Measurements from ENCODE around the gene VCPKMT. TPM values are rescaled to one million over a fixed set of nuclear protein-coding genes. Genes with fewer than 3 reads are reported as not detected.
A peak's percentile ranks its signal among the peaks of the same experiment; 100 is the strongest.

VCPKMT gene
- total RNA-seq, 2 experiments from 2014 or later: 30.4 to 32.4 TPM

- peak overlapping the region; percentile 16 for H3K27ac Mint-ChIP-seq
- no peaks in the 10 kb centered on the region for H3K9me3 ChIP-seq (ENCODE audit: control insufficient read depth in 1 of 2, insufficient read depth in 1 of 2, low read length in 2 of 2)
- H3K4me3 ChIP-seq (ENCODE audit: low read length): no peak overlapping the region
- H3K27ac ChIP-seq (ENCODE audit: low read depth in 1 of 2, low read length in 2 of 2): no peak overlapping the region
- no peaks in the 10 kb centered on the region for H3K27me3 Mint-ChIP-seq
- ChIA-PET POLR2A (interaction anchor here (0.7 to 1.5 kb wide), 8 partner anchors 11 to 326 kb away, joined by 3 to 6 read pairs (median 4); partner anchors contain the start of genes ARF6, KLHDC2 and NEMF), CTCF (interaction anchor here (1.0 kb wide), 1 partner anchor 228 kb away, joined by 3 read pairs; no protein-coding TSS in a partner anchor)
- intact Hi-C loops (cut with DNase I, micrococcal nuclease): no loop called here
- ATAC-seq (ENCODE audit: poor library complexity) (no peak), DNase-seq (no peak)
- no peak overlapping the region for H3K4me3 Mint-ChIP-seq
- H3K36me3 Mint-ChIP-seq (ENCODE audit: low read depth): no peaks in the 10 kb centered on the region
- no peaks in the 10 kb centered on the region for H3K36me3 ChIP-seq (ENCODE audit: insufficient read depth, low read length)
- no peaks in the 10 kb centered on the region for H3K9me3 Mint-ChIP-seq
- H3K4me1 ChIP-seq (ENCODE audit: insufficient read depth, low read length): peaks cover 49% of the 10 kb centered on the region
- H3K4me1 Mint-ChIP-seq (ENCODE audit: low read depth): peaks cover 69% of the 10 kb centered on the region
- no peaks in the 10 kb centered on the region for H3K27me3 ChIP-seq (ENCODE audit: control insufficient read depth in 1 of 2, insufficient read depth in 2 of 2, low read length in 2 of 2)
- TF ChIP-seq CTCF (IDR thresholded peaks at IDR 0.05): no peak
These were observed 22.9 kb downstream of the VCPKMT start for GRCh38 chr14:50093496-50093895.

DNA sequence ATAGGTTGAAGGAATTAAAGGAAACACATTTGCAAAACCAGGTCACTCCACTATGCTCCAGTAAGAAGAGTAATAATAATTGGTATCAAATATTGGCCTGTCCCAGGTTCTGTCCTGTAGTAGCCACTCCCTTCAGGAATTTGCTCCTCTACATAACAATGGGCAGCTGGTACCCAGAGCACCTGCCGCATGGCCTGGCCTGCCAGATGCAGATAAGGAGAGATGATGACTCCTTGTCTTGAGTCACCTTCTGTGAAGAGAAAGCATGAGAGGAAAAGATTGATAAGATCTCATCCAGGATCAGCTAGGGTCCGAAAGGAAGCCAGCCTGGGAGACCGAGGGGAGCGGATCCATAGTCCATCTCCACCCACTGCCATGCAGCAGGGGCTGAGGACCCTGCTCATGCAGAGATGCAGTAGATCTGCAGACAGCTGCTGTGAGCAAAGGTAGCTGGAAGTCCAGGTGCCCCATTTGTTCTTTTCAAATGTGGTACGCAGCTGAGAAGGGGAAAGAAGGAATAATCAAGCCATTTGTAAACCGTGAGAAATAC is 24.3 kb downstream of the VCPKMT start:
- ChIA-PET POLR2A (interaction anchor here (1.0 to 1.3 kb wide), 5 partner anchors 85 to 231 kb away, joined by 3 read pairs; no protein-coding TSS in a partner anchor), CTCF (no interaction called here)
- Mint-ChIP-seq H3K27ac (peak overlapping the region; percentile 57), H3K4me3 (no peak overlapping the region), H3K4me1 (ENCODE audit: low read depth) (peaks cover 76% of the 10 kb centered on the region), H3K36me3 (ENCODE audit: low read depth) (no peaks in the 10 kb centered on the region), H3K9me3 (no peaks in the 10 kb centered on the region), H3K27me3 (no peaks in the 10 kb centered on the region)
- Histone ChIP-seq H3K27ac (ENCODE audit: low read depth in 1 of 2, low read length in 2 of 2) (no peak overlapping the region), H3K4me3 (ENCODE audit: low read length) (no peak overlapping the region), H3K27me3 (ENCODE audit: control insufficient read depth in 1 of 2, insufficient read depth in 2 of 2, low read length in 2 of 2) (no peaks in the 10 kb centered on the region), H3K9me3 (ENCODE audit: control insufficient read depth in 1 of 2, insufficient read depth in 1 of 2, low read length in 2 of 2) (no peaks in the 10 kb centered on the region), H3K36me3 (ENCODE audit: insufficient read depth, low read length) (no peaks in the 10 kb centered on the region), H3K4me1 (ENCODE audit: insufficient read depth, low read length) (peaks cover 57% of the 10 kb centered on the region)
- DNase-seq: no peak
- intact Hi-C loops (cut with DNase I, micrococcal nuclease): no loop called here
- TF ChIP-seq CTCF (IDR thresholded peaks at IDR 0.05): no peak
- no peak for ATAC-seq (ENCODE audit: poor library complexity)

- CTCF ChIA-PET: interaction anchor here (0.6 to 0.7 kb wide), 2 partner anchors 10 to 256 kb away, joined by 3 read pairs; no protein-coding TSS in a partner anchor
- intact Hi-C loops (cut with DNase I, micrococcal nuclease): no loop called here
- Mint-ChIP-seq H3K9me3 (no peaks in the 10 kb centered on the region), H3K36me3 (ENCODE audit: low read depth) (no peaks in the 10 kb centered on the region), H3K4me3 (no peak overlapping the region), H3K4me1 (ENCODE audit: low read depth) (peaks cover 72% of the 10 kb centered on the region), H3K27ac (peak overlapping the region; percentile 28), H3K27me3 (no peaks in the 10 kb centered on the region)
- peaks cover 54% of the 10 kb centered on the region for H3K4me1 ChIP-seq (ENCODE audit: insufficient read depth, low read length)
- DNase-seq (no peak), ATAC-seq (ENCODE audit: poor library complexity) (no peak)
- no peaks in the 10 kb centered on the region for H3K27me3 ChIP-seq (ENCODE audit: control insufficient read depth in 1 of 2, insufficient read depth in 2 of 2, low read length in 2 of 2)
- H3K36me3 ChIP-seq (ENCODE audit: insufficient read depth, low read length): no peaks in the 10 kb centered on the region
- H3K27ac ChIP-seq (ENCODE audit: low read depth in 1 of 2, low read length in 2 of 2): no peak overlapping the region
- TF ChIP-seq CTCF (IDR thresholded peaks at IDR 0.05): no peak
- POLR2A ChIA-PET: interaction anchor here (1.0 to 1.4 kb wide), 6 partner anchors 29 to 230 kb away, joined by 3 to 8 read pairs (median 3); no protein-coding TSS in a partner anchor
- H3K9me3 ChIP-seq (ENCODE audit: control insufficient read depth in 1 of 2, insufficient read depth in 1 of 2, low read length in 2 of 2): no peaks in the 10 kb centered on the region
- no peak overlapping the region for H3K4me3 ChIP-seq (ENCODE audit: low read length)
These were observed 25.0 kb downstream of the VCPKMT start for GRCh38 chr14:50091240-50091913.

All from CD4-positive, alpha-beta T cell (primary cell).